NCI-H524 (cell line): ENCODE results near the gene BLCAP.
"Not testable (repeated sequence)": the region's sequence is repeated elsewhere in the genome, so short reads cannot be mapped to it uniquely, and the experiment has no call there.

Source experiments
- DNase-seq, 2 experiments: peaks; one replicate each; lab custom pipeline; 2025; lab: John Stamatoyannopoulos, UW

BLCAP gene

GRCh38 chr20:37556538-37556937, 28.9 kb upstream of the BLCAP start:
- no peak for DNase-seq

- DNase-seq, result not testable (repeated sequence)
Observed at GRCh38 chr20:37554721-37555298, 27.1 kb upstream of the BLCAP start.

DNA sequence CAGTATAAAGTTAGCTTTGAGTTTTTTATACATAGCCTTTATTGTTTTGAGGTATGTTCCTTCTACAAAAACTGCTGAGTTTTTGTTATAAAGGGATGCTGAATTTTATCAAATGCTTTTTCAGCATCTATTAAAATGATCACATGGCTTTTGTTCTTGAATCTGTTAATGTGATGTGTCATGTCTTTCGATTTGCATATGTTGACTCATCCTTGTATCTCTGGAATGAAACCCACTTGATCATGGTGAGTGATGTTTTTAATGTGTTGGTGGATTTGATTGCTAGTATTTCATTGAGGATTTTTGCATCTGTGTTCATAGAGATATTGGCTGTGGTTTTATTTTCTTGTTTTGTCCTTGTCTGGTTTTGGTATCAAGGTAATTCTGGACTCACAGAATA, 24.7 kb upstream of the BLCAP start:
- DNase-seq, result no peak

- DNase-seq, result not testable (repeated sequence)
Observed at GRCh38 chr20:37551660-37552059, 24.0 kb upstream of the BLCAP start.

DNA sequence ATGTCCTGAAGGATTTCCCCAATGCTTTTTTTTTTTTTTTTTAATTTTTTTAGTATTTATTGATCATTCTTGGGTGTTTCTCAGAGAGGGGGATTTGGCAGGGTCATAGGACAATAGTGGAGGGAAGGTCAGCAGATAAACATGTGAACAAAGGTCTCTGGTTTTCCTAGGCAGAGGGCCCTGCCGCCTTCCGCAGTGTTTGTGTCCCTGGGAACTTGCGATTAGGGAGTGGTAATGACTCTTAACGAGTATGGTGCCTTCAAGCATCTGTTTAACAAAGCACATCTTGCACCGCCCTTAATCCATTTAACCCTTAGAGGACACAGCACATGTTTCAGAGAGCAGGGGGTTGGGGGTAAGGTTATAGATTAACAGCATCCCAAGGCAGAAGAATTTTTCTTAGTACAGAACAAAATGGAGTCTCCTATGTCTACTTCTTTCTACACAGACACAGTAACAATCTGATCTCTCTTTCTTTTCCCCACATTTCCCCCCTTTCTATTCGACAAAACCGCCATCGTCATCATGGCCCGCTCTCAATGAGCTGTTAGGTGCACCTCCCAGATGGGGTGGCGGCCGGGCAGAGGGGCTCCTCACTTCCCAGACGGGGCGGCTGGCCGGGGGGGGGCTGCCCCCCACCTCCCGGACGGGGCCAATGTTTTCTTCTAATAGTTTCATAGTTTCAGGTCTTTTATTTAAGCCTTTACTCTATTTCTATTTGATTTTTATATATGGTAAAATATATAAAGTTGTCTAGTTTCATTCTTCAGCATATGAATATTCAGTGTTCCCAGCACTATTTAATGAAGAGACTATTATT, 22.6 kb upstream of the BLCAP start:
- DNase-seq, result peak; percentile 19 to 70

- no peak for DNase-seq
Observed at GRCh38 chr20:37547912-37548311, 20.2 kb upstream of the BLCAP start.

DNA sequence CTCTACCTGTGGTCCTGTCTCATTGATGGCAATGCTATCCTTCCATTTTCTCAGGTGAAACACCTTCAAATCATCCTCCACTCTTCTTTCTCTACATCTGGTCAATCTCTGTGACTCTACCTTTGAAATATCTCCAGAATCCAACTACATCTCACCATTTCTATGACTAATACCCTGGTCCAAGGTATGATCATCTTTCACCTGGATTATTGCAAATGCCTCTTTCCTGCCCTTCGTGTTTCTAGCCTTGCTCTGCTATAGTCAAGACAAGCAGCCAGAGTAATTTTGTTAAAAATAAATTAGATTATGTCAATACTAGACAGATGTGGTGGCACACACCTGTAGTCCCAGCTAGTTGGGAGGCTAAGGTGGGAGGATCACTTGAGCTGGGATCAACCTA, 17.8 kb upstream of the BLCAP start:
- DNase-seq, result no peak

GRCh38 chr20:37544386-37544785, 16.7 kb upstream of the BLCAP start:
- DNase-seq, result no peak

GRCh38 chr20:37543828-37544227, 16.2 kb upstream of the BLCAP start:
- DNase-seq, result peak; percentile 18 to 27

DNA sequence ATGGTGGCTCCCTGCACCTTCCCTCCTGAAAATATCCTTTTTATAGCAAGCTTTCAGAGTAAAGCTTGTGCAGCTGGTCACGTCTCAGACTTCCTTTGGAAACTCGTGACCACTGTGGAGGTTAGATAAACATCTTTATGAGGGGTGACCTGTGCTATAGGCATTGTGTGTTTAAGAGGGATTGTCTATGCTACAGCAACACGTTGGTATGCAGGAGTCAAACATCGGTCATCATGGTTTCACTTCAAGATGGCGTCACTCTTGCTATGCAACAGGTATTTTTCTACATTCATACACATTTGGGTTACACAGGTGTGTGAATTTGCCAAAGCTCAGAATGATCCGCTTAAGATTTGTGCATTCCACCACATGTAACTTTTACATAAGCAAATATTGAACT, 14.6 kb upstream of the BLCAP start:
- DNase-seq, result no peak

- DNase-seq, result no peak
Observed at GRCh38 chr20:37541326-37541725, 13.7 kb upstream of the BLCAP start.

DNA sequence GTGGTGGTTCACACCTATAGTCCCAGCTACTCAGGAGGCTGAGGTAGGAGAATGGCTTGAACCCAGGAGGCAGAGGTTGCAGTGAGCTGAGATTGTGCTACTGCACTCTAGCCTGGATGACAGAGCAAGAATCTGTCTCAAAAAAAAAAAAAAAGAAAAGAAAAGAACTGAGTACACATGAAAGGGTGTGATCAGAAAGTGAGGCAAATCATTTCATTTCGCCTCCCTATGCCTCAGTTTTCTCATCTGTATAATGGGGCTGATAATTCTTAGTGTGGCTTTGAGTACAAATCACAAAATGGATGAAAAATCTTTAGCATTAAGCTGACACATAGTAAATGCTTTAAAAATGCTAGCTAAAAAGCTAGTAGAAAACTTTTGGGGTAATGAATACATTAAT, 13.2 kb upstream of the BLCAP start:
- DNase-seq, result not testable (repeated sequence)

DNA sequence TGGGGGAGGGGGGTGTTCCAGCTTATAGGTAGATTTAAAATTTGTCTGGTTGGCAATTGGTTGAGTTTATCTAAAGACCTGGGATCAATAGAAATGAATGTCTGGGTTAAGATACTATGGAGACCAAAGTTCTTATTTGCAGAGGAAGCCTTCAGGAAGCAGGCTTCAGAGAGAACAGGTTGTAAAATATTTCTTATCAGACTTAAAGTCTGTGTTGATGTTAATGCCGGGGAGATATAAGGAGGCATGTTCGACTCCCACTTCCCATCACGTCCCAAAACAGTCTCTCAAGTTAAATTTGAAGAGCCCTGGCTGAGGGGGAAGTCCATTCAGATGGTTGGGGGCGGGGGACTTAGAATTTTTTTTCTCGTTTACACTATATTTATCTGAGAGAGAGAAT, 12.3 kb upstream of the BLCAP start:
- no peak for DNase-seq

- DNase-seq, result no peak
Observed at GRCh38 chr20:37539424-37539823, 11.7 kb upstream of the BLCAP start.

- no peak for DNase-seq
Observed at GRCh38 chr20:37538003-37538402, 10.3 kb upstream of the BLCAP start.

DNA sequence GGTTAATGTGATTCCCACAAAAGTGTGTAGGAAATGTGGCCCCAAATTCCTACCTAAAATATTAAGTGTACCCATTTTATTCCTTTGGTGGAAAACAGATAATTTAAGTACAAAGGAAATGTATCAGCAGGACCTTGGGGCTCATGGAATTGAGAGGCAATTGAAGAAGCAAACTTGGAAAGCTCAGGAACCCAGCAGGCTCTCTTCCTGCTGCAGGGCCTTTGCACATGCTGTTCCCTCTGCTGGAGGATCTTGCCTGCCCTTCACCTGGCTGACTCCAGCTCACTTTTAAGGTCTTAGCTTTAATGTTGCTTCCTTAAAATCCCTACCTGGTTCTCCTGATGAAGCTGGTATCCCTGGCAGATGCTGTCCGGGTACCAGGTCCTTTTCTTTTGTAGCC, 9.8 kb upstream of the BLCAP start:
- no peak for DNase-seq

- no peak for DNase-seq
Observed at GRCh38 chr20:37535443-37536132, 7.9 kb upstream of the BLCAP start.

GRCh38 chr20:37534401-37535157, 6.9 kb upstream of the BLCAP start:
- DNase-seq, result peak; percentile 78 to 86

DNA sequence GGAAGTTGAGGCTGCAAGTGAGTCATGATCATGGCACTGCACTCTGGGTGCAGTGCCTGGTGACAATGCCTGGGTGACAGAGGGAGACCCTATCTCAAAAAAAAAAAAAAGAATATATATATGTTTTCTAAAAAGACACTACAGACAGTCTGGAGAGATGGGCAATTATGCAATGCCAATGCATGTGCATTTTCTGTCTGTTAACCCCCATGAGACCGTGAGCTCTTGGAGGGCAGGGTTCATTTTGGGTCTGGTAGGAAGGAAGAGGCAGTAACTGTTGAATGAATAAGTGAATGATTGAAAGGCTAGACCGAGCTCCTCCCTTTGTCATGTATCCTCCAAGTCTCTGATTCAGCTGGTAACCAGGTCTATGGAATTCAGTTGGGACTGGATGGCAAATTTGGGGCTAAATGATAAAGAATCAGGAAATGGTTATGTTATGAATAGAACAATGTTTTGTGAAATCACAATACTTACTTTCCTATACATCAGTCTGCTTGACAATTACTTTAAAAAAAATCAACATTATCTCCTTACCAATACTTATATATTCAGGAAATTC, 5.6 kb upstream of the BLCAP start:
- no peak for DNase-seq

DNA sequence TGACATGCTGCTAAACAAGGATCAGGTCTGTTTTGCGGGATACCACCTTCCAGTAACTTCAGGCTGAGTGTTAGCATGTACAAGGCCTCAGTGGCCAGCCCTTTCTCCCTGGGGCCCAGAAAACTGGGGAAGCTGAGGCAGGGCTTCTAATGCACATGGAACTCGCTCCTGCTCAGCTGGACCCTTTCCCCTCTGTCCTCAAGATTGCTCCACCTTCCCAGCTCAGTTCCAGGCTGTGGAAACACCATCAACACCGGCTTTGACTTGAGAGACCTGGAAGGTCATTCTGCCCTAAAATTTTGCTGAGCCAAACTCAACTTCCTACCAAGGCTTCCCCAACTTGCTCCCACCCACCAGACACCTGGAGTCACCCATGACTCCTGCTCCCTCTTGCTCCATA, 4.2 kb upstream of the BLCAP start:
- no peak for DNase-seq

- no peak for DNase-seq
Observed at GRCh38 chr20:37530696-37531095, 3.0 kb upstream of the BLCAP start.

DNA sequence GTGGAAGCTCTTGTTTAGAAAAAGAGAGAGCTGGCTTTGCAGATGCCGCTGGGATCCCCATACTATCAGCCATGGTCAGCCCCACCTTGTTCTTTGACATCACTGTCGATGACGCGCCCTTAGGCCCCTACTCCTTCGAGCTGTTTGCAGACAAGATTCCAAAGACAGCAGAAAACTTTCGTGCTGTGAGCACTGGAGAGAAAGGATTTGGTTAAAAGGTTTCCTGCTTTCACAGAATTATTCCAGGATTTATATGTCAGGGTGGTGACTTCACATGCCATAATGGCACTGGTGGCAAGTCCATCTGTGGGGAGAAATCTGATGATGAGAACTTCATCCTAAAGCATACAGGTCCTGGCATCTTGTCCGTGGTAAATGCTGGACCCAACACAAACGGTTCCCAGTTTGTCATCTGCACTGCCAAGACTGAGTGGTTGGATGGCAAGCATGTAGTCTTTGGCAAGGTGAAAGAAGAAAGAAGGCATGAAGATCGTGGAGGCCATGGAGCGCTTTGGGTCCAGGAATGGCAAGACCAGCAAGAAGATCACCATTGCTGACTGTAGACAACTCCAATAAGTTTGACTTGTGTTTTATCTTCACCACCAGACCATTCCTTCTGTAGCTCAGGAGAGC, 2.4 kb upstream of the BLCAP start:
- no peak for DNase-seq
